GM11168 (cell line): ENCODE measurements around the gene IL17B.

Source experiments
- in situ Hi-C: fragments of 300-500 bp; cut with MboI; formaldehyde crosslinking; loops from one replicate; pipeline ENCODE4 v1.12.0; 2022; ENCODE audit warnings: low sequenced_read_pairs; ENCODE audit not compliant: unreplicated experiment

Gene IL17B, protein sequence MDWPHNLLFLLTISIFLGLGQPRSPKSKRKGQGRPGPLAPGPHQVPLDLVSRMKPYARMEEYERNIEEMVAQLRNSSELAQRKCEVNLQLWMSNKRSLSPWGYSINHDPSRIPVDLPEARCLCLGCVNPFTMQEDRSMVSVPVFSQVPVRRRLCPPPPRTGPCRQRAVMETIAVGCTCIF

DNA sequence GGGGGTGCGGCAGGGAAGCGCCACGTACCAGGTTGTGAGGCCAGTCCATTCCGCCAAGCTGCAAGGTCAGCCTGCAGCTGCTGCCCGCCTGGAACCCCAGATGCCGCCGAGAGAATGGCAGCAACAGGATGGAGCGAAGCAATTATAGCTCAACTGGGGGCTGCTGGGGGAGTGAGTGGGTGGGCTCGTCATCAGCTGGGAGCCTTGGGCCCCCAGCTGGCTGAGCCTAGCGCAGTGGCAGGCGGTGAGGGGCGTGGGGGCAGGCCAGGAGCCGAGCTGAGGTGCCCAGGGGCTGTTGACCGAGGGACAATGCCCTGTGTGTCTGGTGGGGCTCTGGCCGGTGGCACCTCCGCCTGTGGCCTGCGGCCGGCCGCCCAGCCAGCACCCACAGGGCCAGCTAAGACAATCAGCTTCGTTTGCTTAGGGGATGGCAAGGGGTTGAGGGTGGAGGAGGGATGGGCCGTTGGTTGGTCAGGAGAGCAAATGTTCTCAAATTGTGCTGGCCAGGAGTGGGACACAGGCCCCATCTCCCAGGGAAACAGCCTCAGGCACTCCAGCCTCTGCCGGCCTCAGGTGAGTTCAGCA lies at the start of gene IL17B:
IL17B (minus strand) TSS at position 116 of the 585 bp plus-strand sequence; CDS start at position 49, 67 bp downstream.
- in situ Hi-C loops = no loop called here

DNA sequence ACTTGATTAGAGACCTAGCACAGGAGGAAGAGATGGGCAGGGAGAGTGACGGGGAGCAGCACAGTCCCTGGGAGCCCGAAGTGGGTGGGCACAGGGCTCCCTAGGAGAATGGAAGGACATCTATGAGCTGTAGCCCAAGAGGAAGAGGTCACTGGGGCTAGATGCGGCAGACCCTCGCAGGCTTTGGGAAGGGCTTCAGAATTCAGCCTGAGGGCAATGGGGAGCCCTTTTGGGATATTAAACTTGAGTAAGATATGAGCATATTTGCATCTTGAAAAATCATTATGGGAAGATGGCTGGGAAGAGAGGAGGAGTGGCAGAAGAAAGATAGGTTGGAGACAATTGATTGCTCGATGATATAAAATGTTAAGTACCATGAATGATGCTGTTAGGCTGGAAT lies 48.9 kb upstream of the IL17B start:
- in situ Hi-C loops = no loop called here

DNA sequence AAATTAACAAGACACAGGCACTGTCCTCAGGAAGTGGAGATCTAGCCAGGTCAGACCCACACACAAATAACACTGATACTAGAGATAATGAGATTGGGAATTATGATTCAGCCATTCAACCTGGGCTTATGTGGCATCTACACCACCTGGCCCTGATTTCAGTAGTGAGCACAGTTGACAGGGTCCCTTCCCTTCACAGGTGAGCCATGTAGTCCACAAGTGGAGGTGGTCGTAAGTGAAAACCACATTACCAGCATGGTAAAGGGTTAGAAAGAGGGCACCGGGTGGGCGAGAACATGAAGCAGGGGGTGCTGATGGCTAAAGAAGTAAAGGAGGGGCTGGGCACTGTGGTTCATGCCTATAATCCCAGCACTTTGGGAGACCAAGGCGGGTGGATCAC lies 48.3 kb upstream of the IL17B start:
- in situ Hi-C loops = no loop called here

GRCh38 chr5:149426931-149427330 lies 47.8 kb upstream of the IL17B start:
- in situ Hi-C loops = no loop called here

DNA sequence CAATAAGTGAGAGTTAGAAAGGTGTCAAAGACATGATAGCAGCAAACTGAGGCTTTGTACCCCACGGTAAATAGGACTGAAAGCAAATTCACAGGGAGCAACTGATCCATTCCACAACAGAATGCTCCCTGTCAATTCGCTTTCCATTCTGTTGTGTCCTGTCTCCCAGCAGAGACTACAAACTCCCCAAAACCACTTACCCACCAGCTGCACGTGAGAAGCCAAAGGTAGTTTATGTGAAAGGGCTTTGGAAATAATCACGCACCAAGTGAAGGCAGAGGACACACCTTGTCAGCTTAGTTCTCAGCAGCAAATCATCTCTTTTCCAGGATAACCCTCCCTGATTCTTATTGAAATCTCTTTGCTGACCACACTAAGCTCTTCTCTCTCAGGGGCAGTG lies 46.6 kb upstream of the IL17B start:
- in situ Hi-C loops = no loop called here

- in situ Hi-C loops = no loop called here
Measured at GRCh38 chr5:149424371-149425315, 45.6 kb upstream of the IL17B start.

DNA sequence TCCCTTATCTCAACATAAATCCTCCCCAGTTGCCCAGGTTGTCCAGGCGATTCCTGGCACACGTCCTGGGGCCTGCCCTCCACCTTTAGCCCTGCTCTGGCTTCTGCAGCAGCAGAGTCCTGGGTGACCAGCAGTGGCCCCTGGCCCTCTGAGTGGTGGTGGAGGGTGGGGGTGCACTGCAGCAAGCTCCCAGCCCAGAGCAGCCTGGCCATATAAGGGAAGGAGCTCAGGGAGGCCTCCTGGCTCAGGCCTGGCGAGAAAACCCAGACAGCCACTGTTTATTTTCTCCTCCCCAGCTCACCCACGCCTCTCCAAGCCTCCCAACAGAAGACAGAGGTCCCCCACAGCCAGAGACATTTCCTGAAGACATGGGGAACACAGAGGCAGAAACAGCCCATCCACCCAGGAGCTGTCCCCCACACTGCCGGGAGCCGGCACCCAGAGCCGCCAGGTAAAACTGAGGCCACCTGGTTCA lies 44.7 kb upstream of the IL17B start:
- in situ Hi-C loops = no loop called here

GRCh38 chr5:149423049-149423793 lies 44.1 kb upstream of the IL17B start:
- in situ Hi-C loops = no loop called here

- in situ Hi-C loops = no loop called here
Measured at GRCh38 chr5:149422366-149423048, 43.4 kb upstream of the IL17B start.

DNA sequence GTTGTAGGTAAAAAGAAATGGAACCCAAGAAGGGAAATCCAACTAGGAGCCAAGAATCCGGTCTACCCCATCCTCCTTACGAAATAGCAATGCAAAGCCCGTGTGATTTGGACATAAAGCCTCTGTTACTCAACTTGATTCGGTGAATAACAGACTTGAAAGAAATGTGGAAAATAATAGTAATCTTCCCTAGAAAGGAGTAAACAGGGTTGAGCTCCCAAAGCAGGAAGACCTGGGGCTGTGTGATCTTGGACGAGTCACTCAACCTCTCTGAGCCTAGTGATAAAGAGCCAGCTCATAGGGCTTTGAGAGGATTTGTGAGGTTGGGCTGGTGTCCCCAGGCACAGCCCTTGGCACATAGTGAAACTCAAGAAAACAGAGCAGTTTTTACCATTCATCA lies 42.7 kb upstream of the IL17B start:
- in situ Hi-C loops = no loop called here

DNA sequence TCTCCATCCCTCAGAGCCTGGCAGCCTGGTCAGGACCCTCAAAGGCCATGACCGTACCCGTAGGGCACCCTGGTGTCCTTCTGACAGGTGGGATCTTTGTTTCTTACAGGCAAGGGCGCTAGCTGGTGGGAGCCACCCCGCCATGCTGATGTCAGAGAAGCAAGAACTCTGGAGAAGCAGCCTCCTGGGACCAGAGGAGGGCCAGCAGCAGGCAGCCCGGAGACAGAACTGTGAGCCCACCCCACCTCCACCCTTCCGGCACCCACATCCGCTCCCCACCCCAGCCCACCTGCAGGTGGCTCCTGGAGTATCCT lies 42.2 kb upstream of the IL17B start:
- in situ Hi-C loops = no loop called here

DNA sequence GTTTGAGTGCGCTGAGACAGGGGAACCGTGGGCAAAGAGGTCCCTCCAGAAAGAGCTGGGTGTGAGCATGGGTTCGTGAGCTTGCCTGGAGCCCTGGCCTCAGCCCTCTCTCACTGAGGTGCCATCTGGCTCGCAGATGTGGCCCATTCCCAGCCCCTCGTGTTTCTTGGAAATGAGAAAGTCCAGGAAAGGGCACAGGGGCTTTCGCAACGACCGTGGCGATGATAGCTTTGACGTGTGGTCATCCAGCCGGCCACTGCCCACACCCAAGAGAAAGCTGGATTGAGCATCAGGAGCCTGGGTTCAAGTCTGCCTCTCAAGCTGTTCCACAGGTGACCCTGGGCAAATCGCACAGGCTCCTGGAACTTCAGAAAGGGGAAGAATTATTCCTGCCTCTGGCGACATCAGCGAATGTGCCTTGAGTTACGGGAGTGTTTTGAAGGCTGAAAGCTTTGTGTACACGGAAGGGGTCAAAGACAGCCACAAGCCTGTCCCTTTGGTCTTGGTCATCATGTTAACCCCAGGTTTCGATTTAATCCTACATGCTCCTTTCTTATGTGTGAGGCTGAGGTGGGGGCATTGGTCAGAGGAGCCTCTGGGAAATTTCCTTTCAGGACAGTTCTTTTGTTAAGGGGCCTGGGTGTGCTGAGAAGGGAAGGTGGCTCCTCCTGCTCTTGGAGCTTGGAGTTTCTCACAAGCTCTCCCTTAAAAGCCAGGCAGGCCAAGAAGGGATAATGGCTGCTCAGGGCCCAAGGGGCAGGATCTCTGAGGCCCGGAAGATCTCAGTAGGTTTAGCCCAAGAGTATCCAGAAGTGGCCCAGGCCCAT lies 41.7 kb upstream of the IL17B start:
- in situ Hi-C loops = no loop called here

DNA sequence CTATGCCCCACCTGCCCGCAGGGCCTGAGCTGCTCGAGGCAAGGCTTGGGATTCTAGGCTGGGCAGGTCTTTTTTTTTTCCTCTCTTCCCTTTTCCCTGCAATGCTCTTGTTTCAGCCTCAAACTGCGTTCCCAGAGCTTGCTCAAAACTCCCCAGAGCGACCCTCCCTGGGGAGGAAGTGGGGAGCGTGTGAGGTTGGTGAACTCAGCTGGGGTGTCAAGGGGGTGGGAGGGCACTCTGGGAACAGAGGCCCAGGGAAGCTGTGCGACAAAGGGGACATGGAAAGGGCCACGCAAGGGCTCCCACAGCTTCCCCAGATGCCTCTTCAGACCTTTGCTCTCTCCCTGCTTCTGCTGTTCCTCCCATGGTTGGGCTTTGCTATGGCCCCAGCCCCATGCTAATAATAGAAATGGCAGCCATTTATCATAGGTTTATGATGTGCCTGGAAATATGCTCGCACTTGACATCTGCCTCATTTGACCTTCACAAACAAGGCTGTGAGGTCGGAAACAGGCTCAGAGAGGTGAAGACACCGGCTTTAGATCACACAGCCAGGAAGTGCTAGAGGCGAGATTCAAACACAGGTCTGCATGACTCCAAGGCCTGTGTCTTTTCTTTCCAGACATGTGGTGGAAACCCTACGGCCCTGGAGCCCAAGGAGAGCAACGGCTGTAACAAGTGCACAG lies 40.9 kb upstream of the IL17B start:
- in situ Hi-C loops = no loop called here

DNA sequence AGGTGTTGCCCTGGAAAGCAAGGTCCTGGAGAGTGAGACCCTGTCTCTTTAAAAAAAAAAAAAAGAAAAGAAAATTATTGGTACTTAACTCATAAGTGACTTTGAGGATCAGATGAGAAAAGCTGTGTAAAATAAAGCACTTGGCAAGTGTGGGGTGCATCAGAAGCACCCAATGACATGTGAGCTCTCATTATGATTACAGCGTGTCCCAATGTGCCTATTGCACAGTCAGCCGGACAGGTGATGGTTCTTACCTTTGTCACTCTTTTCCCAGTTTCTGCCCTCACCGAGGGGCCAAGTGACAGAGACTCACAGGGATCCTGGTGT lies 40.4 kb upstream of the IL17B start:
- in situ Hi-C loops = no loop called here

- in situ Hi-C loops = no loop called here
Measured at GRCh38 chr5:149418910-149419531, 39.9 kb upstream of the IL17B start.

GRCh38 chr5:149417711-149418368 lies 38.7 kb upstream of the IL17B start:
- in situ Hi-C loops = no loop called here

DNA sequence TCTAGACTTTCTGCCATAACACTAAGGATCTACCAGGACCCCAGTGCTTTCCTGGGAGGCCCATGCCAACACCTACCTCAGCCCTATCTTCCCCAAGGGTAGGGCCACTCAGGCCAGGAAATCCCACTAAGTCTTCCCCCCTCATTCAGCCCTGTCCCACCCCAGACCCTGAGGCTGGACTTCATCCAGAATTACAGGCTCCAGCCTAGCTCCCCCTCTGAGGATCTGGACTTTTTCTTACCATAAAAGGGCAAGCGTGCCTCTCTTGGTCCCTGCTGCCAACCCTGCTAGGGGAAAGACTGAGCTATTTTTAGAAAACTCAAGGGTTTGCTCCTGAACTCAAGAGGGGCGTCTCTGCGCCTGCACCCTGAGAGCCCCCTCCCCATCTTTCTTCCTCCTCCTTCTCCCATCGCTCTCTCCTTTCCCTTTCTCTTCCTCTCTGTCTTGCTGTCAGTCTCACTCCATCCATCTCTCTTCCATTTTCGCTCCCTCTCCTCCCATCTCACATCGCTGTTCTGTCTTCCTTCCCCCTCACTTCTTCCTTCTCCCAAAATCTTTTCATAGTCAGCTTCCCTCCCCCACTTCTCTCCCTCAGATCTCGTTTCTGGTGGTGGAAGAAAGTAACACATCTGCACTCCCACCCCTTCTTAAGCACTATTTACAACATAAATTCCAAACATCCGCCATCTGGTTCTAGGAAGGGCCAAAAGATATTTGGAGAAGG lies 38.1 kb upstream of the IL17B start:
- in situ Hi-C loops = no loop called here
